Measurements from ENCODE around the gene CLEC16A. TPM values are rescaled to one million over a fixed set of nuclear protein-coding genes. Genes with fewer than 3 reads are reported as not detected.

The CLEC16A gene
- total RNA-seq, 4 donors from 2014 or later, result 20.2 to 28.8 (median 22.8) TPM

GRCh38 chr16:11033629-11034420 lies 89.5 kb downstream of the CLEC16A start:
- TF ChIP-seq CTCF (IDR thresholded peaks at IDR 0.05; ENCODE audit: low read depth), result no peak

- TF ChIP-seq CTCF (IDR thresholded peaks at IDR 0.05; ENCODE audit: low read depth), result no peak
These were observed 90.1 kb downstream of the CLEC16A start for GRCh38 chr16:11034481-11034931.

DNA sequence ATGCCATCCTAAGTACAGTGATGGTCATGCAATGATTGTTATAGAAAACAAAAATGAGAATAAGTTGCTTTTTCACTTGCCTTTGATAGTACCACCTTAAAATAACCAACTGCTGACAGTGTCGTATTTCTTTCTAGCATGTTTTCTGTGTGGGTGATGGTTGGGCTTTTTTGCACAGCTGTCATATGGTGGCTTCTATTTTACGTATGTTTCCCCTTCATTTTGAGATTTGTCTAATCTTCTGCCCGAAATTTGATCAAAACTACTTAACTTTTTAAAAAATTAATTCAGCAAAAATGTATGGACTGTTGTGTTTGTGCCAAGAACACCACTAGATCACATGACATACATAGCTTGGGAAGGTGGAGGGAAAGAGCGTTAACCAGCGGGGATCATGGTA lies 90.7 kb downstream of the CLEC16A start:
- TF ChIP-seq CTCF (IDR thresholded peaks at IDR 0.05; ENCODE audit: low read depth), result no peak

DNA sequence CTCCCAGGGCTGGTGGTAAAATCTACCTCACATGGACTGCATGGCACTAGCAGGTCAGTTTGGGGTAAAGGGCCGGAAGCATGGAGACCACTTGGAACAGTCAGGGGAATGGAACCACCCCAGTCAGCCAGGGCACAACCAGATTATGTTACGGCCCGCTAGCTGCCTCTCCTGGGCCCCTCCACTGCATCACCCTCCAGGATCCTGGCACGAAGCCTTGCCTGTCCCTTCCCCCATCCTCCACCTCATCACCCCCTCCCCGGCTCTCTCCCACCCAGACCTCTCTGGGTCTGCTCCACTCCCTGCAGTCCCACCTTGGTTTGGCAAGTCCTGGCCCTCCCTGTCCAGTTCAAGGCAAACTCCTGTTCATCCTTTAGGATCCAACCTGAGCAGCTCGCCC lies 91.7 kb downstream of the CLEC16A start:
- TF ChIP-seq CTCF (IDR thresholded peaks at IDR 0.05; ENCODE audit: low read depth), result no peak

DNA sequence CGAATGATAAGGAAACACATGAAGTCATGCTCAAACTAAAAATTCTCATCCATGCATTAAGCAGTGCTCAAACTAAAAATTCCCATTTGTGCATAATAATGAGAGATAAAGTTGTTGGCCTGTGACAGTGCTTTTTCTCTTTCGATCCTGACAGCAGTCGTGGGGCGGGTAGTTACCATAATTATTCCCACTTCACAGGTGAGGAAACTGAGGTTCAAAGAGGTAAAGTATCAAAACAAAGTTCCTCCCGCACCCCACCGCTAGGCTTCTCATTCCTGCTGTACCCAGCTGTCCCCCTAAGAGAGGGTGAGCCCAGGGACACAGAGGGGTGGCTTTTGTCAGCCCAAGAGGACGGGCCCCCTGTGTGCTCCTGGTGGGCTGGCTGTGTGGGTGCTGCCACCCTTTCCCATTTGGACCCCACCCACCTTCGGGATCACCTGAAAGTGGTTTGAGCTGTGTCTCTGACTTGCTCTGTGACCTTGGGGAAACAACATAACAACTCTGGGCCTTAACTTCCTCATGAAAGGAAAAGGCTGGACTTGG lies 92.6 kb downstream of the CLEC16A start:
- no peak for TF ChIP-seq CTCF (IDR thresholded peaks at IDR 0.05; ENCODE audit: low read depth)

- no peak for TF ChIP-seq CTCF (IDR thresholded peaks at IDR 0.05; ENCODE audit: low read depth)
These were observed 93.9 kb downstream of the CLEC16A start for GRCh38 chr16:11038305-11038704.

GRCh38 chr16:11038777-11039176 lies 94.4 kb downstream of the CLEC16A start:
- no peak for TF ChIP-seq CTCF (IDR thresholded peaks at IDR 0.05; ENCODE audit: low read depth)
